Measurements from ENCODE around the gene LSR.
A peak's percentile ranks its signal among the peaks of the same experiment; 100 is the strongest.

Gene LSR

GRCh38 chr19:35248310-35249145 lies at the start of gene LSR:
Gene LSR (plus strand): TSS chr19:35249002. CDS start chr19:35249023, 21 bp downstream.
- no peak for DNase-seq

DNA sequence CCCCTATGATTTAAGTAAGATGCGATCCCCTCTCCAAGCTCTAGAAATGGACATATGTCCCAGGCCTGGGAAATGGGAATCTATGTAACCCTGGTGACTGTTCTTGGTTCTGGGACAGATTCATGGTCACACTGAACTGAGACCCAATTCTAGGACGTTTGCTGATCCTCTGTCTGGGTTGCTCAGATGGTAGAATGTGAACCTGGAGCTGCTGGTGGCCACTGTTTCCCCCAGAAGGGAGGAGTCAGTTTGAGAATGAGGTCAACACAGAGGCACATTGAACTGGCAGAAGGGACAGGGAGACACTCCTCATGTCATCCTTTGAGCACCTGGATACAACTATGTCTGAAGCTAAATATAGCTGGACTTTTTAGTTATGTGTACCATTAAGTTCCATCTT lies 49.3 kb upstream of the LSR start:
- DNase-seq, result no peak

- no peak for DNase-seq
Measured at GRCh38 chr19:35202722-35203688, 45.8 kb upstream of the LSR start.

GRCh38 chr19:35204799-35205732 lies 43.7 kb upstream of the LSR start:
- no peak for DNase-seq

- no peak for DNase-seq
Measured at GRCh38 chr19:35205733-35206323, 43.0 kb upstream of the LSR start.

GRCh38 chr19:35206379-35206778 lies 42.4 kb upstream of the LSR start:
- no peak for DNase-seq

DNA sequence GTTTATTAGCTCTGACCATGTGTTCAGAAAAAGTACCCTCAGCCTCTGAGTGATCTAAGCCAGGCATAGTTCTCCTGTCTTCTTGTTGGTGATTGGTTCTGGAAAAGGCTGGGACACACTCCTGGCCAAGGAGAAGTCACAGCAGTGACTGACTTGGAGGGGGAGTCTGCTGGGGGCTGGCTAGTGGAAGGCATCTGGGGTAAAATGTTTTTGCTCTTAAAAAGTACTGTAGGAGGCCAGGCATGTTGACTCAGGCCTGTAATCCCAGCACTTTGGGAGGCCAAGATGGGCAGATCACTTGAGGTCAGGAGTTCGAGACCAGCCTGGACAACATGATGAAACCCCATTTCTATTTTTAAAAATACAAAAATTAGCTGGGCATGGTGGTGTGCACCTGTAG lies 41.9 kb upstream of the LSR start:
- no peak for DNase-seq

GRCh38 chr19:35207391-35207871 lies 41.4 kb upstream of the LSR start:
- no peak for DNase-seq

DNA sequence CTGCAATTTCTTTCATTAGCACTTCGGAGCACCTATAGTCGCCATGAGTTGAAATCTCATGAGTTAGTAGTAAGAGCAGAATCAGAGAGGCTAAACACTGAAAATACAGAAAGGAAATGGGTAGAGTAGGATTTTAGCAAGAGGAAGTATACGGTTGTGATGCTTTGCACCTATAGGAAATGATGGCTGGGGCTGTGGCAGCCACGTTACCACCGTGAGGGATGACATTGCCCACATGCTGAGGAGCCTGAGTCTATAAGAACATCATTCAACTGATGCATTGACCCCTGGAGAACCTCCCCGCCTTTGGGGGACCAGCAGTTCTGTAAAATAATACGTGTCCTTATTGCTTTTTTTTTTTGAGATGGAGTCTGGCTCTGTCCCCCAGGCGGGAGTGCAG lies 40.7 kb upstream of the LSR start:
- DNase-seq, result no peak

GRCh38 chr19:35209646-35210045 lies 39.2 kb upstream of the LSR start:
- DNase-seq, result no peak

DNA sequence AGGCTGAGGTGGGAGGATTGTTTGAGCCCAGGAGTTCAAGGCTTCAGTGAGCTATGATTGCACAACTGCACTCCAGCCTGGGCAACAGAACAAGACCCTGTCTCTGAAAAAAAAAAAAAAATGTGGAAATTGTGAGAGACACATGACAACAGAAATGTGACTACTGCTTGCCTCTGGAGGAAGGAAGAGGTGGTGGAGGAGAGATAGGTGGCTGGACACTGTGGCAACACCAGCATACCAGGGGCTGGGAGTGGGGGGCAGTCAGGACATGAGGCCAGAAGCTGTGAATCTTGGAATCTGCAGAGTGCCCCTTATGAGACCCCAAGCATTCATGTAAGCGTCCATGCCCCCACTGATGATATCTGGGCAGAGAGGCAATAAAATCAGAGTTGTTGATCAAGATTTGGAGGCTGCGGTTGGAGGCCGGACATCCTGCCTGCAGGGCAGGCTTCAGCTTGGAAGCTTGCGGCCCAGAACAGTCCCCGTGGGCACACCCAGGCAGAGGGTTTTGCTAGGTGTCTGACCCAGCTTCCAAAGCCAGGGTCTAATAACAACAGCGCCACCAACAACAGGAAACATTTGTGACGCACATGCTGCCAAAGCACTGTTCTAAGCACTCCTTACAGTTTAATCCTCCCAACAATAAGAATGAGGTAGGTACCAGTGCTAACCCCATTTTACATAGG lies 37.1 kb upstream of the LSR start:
- no peak for DNase-seq

- DNase-seq, result no peak
Measured at GRCh38 chr19:35212241-35212640, 36.6 kb upstream of the LSR start.

DNA sequence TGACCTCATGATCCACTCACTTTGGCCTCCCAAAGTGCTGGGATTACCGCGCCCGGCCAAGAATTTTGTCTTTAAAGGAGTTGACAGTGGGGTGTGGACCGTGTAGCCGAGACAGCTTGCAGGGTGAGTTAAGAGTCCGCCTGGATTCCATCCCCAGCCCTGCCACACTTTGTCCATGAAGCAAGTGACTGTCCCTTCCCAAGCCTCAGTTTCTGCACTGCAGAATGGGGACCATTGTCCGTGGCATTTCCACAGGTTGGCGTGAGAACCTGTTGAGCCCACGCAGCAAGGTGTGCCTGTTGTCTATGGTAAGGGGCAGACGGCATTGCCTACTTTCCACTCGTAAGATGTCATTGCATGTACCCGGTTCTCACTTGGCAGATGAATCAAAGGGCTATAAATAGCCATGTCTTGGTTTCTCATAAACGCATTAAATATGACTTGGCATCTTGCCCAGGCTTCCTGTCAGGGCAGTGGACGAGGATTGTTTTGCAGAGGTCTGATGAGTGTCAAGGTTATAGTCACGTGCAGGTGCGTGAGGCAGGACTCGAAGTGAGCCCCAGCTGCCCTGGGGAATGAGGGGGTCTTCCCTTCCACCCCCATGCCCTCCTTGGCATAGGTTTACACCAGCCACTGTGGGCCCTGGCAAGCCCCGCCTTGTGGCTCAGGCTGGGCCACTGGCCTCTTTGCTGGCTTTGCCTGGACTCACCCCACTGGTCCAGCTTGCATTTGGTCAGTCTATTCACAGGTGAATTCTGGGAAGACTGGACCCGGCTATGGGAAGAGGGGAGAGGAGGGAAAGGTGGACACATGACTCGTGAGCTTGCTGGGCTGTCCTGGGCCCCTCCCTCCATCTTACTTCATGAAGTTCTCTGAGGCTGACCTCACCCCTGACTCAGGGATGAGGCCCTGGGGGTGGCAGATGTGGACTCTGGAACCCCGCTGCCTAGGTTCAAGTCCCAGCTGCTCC lies 34.9 kb upstream of the LSR start:
- DNase-seq, result peak; percentile 4

- DNase-seq, result no peak
Measured at GRCh38 chr19:35214766-35215422, 33.9 kb upstream of the LSR start.

DNA sequence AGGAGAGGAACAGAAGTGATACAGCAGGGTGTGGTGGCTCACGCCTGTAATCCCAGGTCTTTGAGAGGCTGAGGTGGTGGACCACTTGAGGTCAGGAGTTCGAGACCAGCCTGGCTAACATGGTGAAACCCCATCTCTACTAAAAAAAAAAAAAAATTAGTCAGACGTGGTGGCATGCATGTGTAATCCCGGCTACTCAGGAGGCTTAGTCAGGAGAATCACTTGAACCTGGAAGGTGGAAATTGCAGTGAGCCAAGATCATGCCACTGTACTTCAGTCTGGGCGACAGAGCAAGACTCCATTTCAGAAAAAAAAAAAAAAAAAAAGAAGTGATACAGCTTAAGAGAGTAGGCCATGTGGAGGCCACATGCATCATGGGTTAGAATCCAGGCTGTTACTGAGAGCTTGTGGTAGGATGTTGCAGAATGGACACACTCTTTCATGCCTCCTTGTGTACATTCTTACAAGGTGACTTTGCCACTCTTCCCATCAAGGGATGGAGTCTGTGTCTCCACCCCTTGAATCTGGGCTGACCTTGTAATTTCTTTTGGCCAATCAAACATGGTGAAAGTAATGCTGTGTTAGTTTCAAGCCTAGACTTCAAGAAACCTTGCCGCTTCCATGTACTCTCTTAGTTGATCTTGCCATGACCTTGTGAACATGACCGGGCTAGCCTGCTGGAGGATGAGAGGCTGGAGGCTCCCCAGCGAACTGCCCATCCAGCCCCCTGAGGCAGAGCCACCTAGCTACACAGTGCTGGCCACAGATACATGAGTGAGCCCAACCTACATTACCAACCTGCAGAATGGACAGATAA lies 32.6 kb upstream of the LSR start:
- DNase-seq, result no peak

- DNase-seq, result no peak
Measured at GRCh38 chr19:35216833-35217648, 31.8 kb upstream of the LSR start.

DNA sequence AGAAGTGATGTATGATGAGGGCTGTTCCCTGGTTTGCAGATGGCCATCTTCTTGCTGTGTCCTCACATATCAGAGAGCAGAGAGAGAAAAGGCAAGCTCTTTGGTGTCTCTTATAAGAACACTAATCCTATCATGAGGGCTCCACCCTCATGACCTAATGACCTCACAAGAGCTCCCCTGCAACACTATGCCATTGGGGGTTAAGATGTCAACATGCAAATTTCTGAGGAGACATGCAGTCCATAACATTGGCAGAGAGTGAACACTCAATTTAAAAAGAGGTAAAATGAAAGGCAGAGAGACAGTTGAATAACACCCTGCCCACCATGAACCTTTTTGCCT lies 31.2 kb upstream of the LSR start:
- DNase-seq, result no peak

DNA sequence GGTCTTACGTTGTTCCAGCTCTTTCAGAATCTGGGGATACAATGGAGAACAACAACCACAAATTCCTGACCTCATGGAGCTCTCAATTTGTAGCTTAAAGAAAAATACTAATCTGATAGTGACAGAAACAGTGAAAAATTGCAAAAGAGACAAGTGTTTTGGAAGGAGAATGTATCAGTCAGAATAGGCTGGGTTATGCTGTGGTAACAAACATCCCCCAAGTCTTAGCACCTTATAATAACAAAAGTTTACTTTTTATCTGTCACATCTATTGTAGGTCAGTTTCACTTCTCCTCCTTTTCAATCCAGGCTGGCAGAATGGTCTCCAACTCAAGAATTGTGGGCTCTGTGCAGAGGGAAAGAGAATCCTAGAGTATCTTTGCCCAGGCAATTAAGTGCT lies 29.8 kb upstream of the LSR start:
- DNase-seq, result no peak

Measured in amniotic stem cell (primary cell).